Measurements from ENCODE around the gene SIGLEC5.
A peak's percentile ranks its signal among the peaks of the same experiment; 100 is the strongest.
"Not testable (repeated sequence)": the region's sequence is repeated elsewhere in the genome, so short reads cannot be mapped to it uniquely, and the experiment has no call there.

SIGLEC5 gene

DNA sequence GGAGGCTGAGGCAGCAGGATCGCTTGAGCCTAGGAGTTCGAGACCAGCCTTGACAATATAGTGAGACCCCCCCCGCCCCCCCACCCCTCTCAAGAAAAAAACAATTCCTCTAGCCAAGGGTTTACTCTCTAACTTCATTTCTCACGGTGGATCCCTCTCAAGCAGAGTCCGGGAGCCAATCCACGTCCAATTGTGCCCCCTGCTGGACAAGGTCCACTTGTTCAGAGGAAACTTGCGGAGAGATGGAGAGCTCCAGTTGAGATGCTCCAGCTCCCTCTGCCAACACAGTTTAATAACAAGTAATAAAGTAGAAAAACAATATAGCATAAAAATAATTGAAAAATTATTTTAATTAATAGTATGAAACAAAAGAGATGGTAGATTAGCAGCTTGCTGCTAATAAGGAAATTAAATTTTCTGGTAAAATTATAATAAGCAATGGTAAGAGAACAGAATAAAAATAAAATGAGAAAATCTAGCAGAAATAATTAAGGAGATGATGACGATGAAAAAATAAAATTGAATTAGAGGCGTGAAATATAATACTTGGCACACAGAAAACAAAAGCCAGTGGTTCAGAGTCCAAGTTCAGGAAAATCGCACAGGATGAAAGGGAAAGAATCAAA lies 30.9 kb upstream of the SIGLEC5 start:
- TF ChIP-seq, protein P1, sequence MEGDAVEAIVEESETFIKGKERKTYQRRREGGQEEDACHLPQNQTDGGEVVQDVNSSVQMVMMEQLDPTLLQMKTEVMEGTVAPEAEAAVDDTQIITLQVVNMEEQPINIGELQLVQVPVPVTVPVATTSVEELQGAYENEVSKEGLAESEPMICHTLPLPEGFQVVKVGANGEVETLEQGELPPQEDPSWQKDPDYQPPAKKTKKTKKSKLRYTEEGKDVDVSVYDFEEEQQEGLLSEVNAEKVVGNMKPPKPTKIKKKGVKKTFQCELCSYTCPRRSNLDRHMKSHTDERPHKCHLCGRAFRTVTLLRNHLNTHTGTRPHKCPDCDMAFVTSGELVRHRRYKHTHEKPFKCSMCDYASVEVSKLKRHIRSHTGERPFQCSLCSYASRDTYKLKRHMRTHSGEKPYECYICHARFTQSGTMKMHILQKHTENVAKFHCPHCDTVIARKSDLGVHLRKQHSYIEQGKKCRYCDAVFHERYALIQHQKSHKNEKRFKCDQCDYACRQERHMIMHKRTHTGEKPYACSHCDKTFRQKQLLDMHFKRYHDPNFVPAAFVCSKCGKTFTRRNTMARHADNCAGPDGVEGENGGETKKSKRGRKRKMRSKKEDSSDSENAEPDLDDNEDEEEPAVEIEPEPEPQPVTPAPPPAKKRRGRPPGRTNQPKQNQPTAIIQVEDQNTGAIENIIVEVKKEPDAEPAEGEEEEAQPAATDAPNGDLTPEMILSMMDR (IDR thresholded peaks at IDR 0.05; ENCODE audit: unreplicated experiment in 3 of 3) = peak; percentile 55 to 67 (median 66)
- peaks cover 48% of the 10 kb centered on the region for H3K27me3 Mint-ChIP-seq (ENCODE audit: low read depth)
- H3K4me1 Mint-ChIP-seq = peaks cover 4% of the 10 kb centered on the region

DNA sequence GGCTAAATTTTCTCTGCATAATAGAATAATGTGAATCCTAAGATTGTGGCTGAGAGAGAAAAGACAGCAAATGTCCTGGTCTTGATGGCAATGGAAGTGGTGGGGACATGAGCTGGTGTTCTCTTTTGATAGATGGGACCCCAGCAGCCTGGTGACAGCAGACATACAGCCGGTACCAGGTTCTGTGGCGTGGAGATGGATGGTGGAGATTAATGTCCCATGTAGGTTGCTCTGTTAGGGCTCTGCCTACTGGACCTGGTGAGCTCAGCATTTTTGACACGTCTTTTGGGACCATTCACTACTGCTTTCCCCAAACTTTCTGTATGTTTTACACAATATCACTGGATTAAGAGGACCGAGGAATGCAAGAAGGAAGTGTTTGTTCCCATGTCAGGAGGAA lies 24.6 kb upstream of the SIGLEC5 start:
- Mint-ChIP-seq H3K4me3 (no peak overlapping the region), H3K27me3 (ENCODE audit: low read depth) (peaks cover 34% of the 10 kb centered on the region), H3K4me1 (peaks cover 4% of the 10 kb centered on the region), H3K27ac (no peak overlapping the region), H3K36me3 (ENCODE audit: low read depth) (no peaks in the 10 kb centered on the region), H3K9me3 (peaks cover 5% of the 10 kb centered on the region)
- TF ChIP-seq, protein P1 (IDR thresholded peaks at IDR 0.05; ENCODE audit: unreplicated experiment in 3 of 3) = no peak

More for the DNA sequence above, 30.9 kb upstream of the SIGLEC5 start:
- Mint-ChIP-seq H3K4me3 (no peak overlapping the region), H3K27ac (no peak overlapping the region), H3K9me3 (peaks cover 4% of the 10 kb centered on the region), H3K36me3 (ENCODE audit: low read depth) (no peaks in the 10 kb centered on the region)

DNA sequence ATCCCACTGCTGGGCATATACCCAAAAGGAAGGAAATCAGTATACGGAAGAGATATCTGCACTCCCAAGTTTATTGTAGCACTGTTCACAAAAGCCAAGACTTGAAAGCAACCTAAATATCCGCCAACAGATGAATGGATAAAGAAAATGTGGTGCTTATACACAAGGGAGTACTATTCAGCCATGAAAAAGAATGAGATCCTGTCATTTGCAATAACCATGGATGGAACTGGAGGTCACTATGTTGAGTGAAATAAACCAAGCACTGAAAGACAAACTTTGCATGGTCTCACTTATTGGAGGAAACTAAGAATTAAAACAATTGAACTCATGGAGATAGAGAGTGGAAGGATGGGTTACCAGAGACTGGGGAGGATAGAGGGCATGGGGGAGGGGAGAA lies 23.0 kb upstream of the SIGLEC5 start:
- TF ChIP-seq, protein P1 (IDR thresholded peaks at IDR 0.05; ENCODE audit: unreplicated experiment in 3 of 3) = no peak
- H3K27me3 Mint-ChIP-seq (ENCODE audit: low read depth) = peaks cover 25% of the 10 kb centered on the region
- no peak overlapping the region for H3K27ac Mint-ChIP-seq
- no peak overlapping the region for H3K4me3 Mint-ChIP-seq
- peaks cover 4% of the 10 kb centered on the region for H3K4me1 Mint-ChIP-seq
- H3K9me3 Mint-ChIP-seq = peaks cover 5% of the 10 kb centered on the region
- no peaks in the 10 kb centered on the region for H3K36me3 Mint-ChIP-seq (ENCODE audit: low read depth)

DNA sequence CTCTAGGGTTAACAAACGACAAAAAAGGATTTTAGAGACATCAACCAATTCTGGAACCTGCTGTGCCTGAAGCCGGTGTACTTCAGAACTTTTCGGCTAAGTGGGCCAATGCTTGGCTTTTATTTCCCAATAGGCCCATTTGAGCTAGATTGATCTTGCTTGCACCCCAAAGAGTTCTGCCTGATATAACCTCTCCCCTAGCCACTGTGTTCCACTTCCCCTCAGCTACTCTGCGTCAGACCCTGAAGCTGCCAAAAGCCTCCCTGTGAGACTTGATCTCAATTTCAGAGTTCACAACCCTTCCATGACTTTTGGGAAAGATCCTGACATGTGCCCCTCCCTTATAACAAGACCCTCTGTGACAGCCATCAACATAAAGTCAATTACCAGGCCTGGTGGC lies 22.1 kb upstream of the SIGLEC5 start:
- Mint-ChIP-seq H3K27me3 (ENCODE audit: low read depth) (peaks cover 24% of the 10 kb centered on the region), H3K4me1 (peaks cover 4% of the 10 kb centered on the region), H3K9me3 (peaks cover 5% of the 10 kb centered on the region), H3K27ac (no peak overlapping the region), H3K36me3 (ENCODE audit: low read depth) (no peaks in the 10 kb centered on the region), H3K4me3 (no peak overlapping the region)
- TF ChIP-seq, protein P1 (IDR thresholded peaks at IDR 0.05; ENCODE audit: unreplicated experiment in 3 of 3) = no peak

DNA sequence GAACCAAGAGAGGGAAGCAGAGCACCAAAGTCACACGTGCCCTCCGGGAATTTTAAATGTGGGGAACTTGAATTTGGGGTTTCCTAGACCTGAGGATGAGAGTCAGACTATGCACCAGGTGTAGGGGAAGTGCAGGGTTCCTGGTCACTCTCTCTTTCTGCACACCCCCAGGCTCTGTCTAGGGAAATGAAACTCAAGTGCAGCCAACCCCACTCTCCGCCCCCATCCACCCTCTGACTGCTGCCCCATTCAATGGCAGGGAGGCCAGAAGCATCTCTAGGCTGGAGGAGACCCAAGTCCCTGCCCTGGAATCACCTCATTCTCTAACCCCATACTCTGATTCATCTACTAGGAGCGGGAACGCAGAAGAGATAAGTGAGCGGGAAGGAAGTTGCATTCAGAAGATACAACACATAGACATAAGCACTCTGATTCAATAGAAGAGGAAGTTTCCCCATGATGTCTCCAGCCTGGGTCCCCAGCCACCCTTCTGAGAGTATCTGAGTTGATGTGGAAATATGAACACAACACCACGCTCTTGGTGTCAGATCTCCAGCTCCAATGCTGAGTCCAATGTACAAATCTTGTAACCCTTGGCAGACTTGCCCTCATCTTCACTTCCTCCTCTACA lies 21.1 kb upstream of the SIGLEC5 start:
- Mint-ChIP-seq H3K36me3 (ENCODE audit: low read depth) (no peaks in the 10 kb centered on the region), H3K4me1 (no peaks in the 10 kb centered on the region), H3K27ac (no peak overlapping the region), H3K9me3 (peaks cover 3% of the 10 kb centered on the region), H3K27me3 (ENCODE audit: low read depth) (peaks cover 24% of the 10 kb centered on the region), H3K4me3 (no peak overlapping the region)
- TF ChIP-seq, protein P1 (IDR thresholded peaks at IDR 0.05; ENCODE audit: unreplicated experiment in 3 of 3) = no peak

DNA sequence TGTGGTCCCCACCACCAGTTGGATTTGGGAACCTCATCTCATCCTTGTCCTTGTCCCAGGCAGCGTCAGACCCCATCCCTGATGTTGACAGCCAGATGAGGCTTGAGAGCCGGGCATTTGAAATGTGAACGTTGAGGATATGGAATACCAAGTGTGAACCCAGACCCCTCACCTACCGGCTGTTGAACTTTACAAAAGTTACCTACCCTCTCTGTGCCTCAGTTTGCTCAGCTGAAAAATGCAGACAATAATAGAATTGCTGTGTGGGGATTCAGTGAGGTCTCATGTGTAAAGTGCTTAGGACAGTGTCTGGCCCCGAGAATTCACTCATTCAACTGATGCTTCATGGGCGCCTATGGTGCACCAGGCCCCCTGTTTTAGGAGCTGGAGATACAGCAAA lies 17.1 kb upstream of the SIGLEC5 start:
- Mint-ChIP-seq H3K36me3 (ENCODE audit: low read depth) (no peaks in the 10 kb centered on the region), H3K27me3 (ENCODE audit: low read depth) (peaks cover 25% of the 10 kb centered on the region), H3K27ac (no peak overlapping the region), H3K4me3 (no peak overlapping the region), H3K9me3 (peaks cover 3% of the 10 kb centered on the region), H3K4me1 (no peaks in the 10 kb centered on the region)
- TF ChIP-seq, protein P1 (IDR thresholded peaks at IDR 0.05; ENCODE audit: unreplicated experiment in 3 of 3) = no peak

DNA sequence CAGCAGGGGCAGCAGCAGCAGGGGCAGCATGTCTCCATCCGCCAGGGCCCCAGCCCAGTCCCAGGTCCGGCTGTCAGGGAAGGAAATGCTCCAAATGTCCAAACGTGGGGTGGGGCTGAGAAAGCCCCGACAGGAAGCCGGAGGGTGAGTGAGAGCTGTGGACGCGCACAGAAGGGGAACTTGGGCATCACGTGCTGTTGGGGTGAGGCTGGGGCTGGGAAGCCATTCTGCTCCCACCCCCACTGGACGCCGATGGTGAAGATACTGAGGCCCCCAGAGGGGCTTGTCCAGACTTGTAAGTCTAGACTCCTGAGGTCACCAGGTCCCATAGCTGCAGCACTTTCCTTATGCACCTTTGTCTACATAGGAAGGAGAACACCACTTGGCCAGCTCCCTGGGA lies 16.5 kb upstream of the SIGLEC5 start, which contains the start of gene SIGLEC14:
SIGLEC14 (minus strand) TSS at position 96 of the 400 bp plus-strand sequence; CDS start at position 30, 66 bp downstream.
- H3K36me3 Mint-ChIP-seq (ENCODE audit: low read depth); H3K27ac Mint-ChIP-seq; H3K4me1 Mint-ChIP-seq; H3K4me3 Mint-ChIP-seq; H3K9me3 Mint-ChIP-seq: not testable (repeated sequence)
- H3K27me3 Mint-ChIP-seq (ENCODE audit: low read depth) = peaks cover 27% of the 10 kb centered on the region
